ENCODE results near the gene LRIG1.

Gene LRIG1

GRCh38 chr3:66435989-66436388 lies 64.8 kb downstream of the LRIG1 start:
- Histone ChIP-seq H3K27ac (no peak overlapping the region), H3K4me2 (no peak overlapping the region)

GRCh38 chr3:66434726-66435125 lies 66.1 kb downstream of the LRIG1 start:
- H3K4me1 ChIP-seq (ENCODE audit: low read depth, poor library complexity, severe bottlenecking) = peaks cover under 1% of the 10 kb centered on the region
- H3K79me2 ChIP-seq (ENCODE audit: insufficient read depth, low read depth) = peaks cover 86% of the 10 kb centered on the region
- H4K20me1 ChIP-seq (ENCODE audit: insufficient read depth) = peaks cover 3% of the 10 kb centered on the region; the same call in 1 of the 2 replicates

More at GRCh38 chr3:66435989-66436388, 64.8 kb downstream of the LRIG1 start:
- H3K4me1 ChIP-seq (ENCODE audit: low read depth, poor library complexity, severe bottlenecking) = peaks cover 6% of the 10 kb centered on the region
- H4K20me1 ChIP-seq (ENCODE audit: insufficient read depth) = peaks cover 3% of the 10 kb centered on the region; the same call in 1 of the 2 replicates
- no peak for TF ChIP-seq CTCF (conservative IDR thresholded peaks at IDR 0.05; ENCODE audit: low read depth, low read length)
- H3K79me2 ChIP-seq (ENCODE audit: insufficient read depth, low read depth) = peaks cover 86% of the 10 kb centered on the region
- no peak overlapping the region for H3K9ac ChIP-seq
- no peak overlapping the region for H3K4me3 ChIP-seq (IDR thresholded peaks at IDR 0.05; ENCODE audit: insufficient read depth, low read depth, low read length)
- H3K36me3 ChIP-seq (ENCODE audit: insufficient read depth) = no peaks in the 10 kb centered on the region
- H2AFZ ChIP-seq (ENCODE audit: low read depth) = no peak overlapping the region
- no peaks in the 10 kb centered on the region for H3K27me3 ChIP-seq (ENCODE audit: insufficient read depth, low read depth)

GRCh38 chr3:66433522-66433782 lies 67.4 kb downstream of the LRIG1 start:
- peaks cover 3% of the 10 kb centered on the region; the same call in 1 of the 2 replicates for H4K20me1 ChIP-seq (ENCODE audit: insufficient read depth)
- H3K27me3 ChIP-seq (ENCODE audit: insufficient read depth, low read depth) = no peaks in the 10 kb centered on the region
- H3K27ac ChIP-seq = no peak overlapping the region
- no peak overlapping the region for H3K4me3 ChIP-seq (IDR thresholded peaks at IDR 0.05; ENCODE audit: insufficient read depth, low read depth, low read length)
- H3K4me1 ChIP-seq (ENCODE audit: low read depth, poor library complexity, severe bottlenecking) = no peaks in the 10 kb centered on the region
- TF ChIP-seq CTCF (conservative IDR thresholded peaks at IDR 0.05; ENCODE audit: low read depth, low read length) = no peak
- H3K36me3 ChIP-seq (ENCODE audit: insufficient read depth) = no peaks in the 10 kb centered on the region
- H3K9ac ChIP-seq = no peak overlapping the region
- no peak overlapping the region for H3K4me2 ChIP-seq
- H2AFZ ChIP-seq (ENCODE audit: low read depth) = no peak overlapping the region
- H3K79me2 ChIP-seq (ENCODE audit: insufficient read depth, low read depth) = peaks cover 86% of the 10 kb centered on the region

More at GRCh38 chr3:66434726-66435125, 66.1 kb downstream of the LRIG1 start:
- Histone ChIP-seq H3K36me3 (ENCODE audit: insufficient read depth) (no peaks in the 10 kb centered on the region), H3K27ac (no peak overlapping the region), H3K27me3 (ENCODE audit: insufficient read depth, low read depth) (no peaks in the 10 kb centered on the region), H3K4me3 (IDR thresholded peaks at IDR 0.05; ENCODE audit: insufficient read depth, low read depth, low read length) (no peak overlapping the region), H3K4me2 (no peak overlapping the region), H3K9ac (no peak overlapping the region), H2AFZ (ENCODE audit: low read depth) (no peak overlapping the region)
- no peak for TF ChIP-seq CTCF (conservative IDR thresholded peaks at IDR 0.05; ENCODE audit: low read depth, low read length)

- no peak for TF ChIP-seq CTCF (conservative IDR thresholded peaks at IDR 0.05; ENCODE audit: low read depth, low read length)
- Histone ChIP-seq H3K4me2 (no peak overlapping the region), H3K4me1 (ENCODE audit: low read depth, poor library complexity, severe bottlenecking) (no peaks in the 10 kb centered on the region), H3K9ac (no peak overlapping the region), H3K4me3 (IDR thresholded peaks at IDR 0.05; ENCODE audit: insufficient read depth, low read depth, low read length) (no peak overlapping the region), H3K27ac (no peak overlapping the region), H4K20me1 (ENCODE audit: insufficient read depth) (peaks cover 3% of the 10 kb centered on the region; the same call in 1 of the 2 replicates), H2AFZ (ENCODE audit: low read depth) (no peak overlapping the region), H3K27me3 (ENCODE audit: insufficient read depth, low read depth) (no peaks in the 10 kb centered on the region), H3K79me2 (ENCODE audit: insufficient read depth, low read depth) (peaks cover 90% of the 10 kb centered on the region), H3K36me3 (ENCODE audit: insufficient read depth) (no peaks in the 10 kb centered on the region)
Measured at GRCh38 chr3:66432767-66433521, 67.9 kb downstream of the LRIG1 start.

Measured in KMS-11 (cell line).